ENCODE data around the gene GNA12. TPM values are rescaled to one million over a fixed set of nuclear protein-coding genes. Genes with fewer than 3 reads are reported as not detected.

The GNA12 gene
- total and polyA plus RNA-seq, 10 of the 15 experiments (the other 5 are each of a cell fraction or from before 2014, with no cell fraction given): 1.9 to 51.8 (median 12.6) TPM

DNA sequence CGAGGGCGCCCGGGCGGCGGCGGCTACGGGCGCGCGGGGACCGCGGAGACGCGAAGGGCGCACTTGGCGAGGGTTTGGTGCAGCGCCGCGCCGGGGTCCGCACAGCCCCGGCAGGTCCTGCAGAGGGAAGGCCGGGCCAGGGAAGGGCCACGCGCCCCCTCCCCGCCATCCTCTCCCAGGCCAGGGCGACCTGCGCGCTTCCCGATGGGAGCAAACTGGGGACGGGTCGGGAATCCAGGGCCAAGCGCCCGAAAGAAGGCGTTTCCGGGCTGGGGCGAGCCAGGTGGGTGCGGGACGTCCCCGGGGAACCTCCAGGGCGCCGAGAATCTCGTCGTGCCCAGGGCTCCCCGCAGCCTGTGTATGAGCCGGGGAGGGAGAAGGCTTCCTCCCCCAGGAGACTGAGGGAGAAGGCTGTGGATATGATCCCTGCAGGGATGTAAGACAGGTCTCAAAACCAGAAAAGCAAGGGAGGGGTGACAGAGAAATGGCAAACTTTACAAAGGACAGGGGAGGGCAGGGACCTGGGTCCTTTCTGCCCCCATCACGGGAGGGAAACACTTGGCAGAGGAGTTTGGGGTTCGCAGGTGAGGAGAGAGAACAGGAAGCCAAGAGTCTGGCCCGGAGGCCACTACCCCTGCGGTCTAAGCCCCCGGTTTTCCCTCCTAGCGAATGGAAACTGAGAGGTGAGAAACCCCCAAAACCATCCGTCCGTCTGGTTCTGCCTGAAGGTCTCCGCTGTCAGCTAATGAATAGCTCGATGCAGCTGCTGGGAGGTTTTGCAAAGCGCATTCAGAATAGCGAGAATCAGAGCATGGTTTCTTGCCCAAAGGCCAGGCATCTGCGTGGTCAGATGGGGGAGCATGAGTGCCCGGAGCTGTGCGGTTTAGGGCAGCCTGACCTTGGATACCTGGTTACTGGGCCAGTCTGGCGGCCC is 155.4 kb downstream of the GNA12 start (continued):
- TF ChIP-seq CHD2 (IDR thresholded peaks at IDR 0.05; ENCODE audit: borderline replicate concordance, low read depth, low read length) (peak; percentile 71; the same call in 1 of the 2 replicates), RELA (IDR thresholded peaks at IDR 0.05; ENCODE audit: borderline replicate concordance, partially characterized antibody) (peak; percentile 59), RBBP5 (conservative IDR thresholded peaks at IDR 0.05) (no peak), EED (IDR thresholded peaks at IDR 0.05; ENCODE audit: low read depth) (peak; percentile 91), HDAC6 (IDR thresholded peaks at IDR 0.05; ENCODE audit: unreplicated experiment) (peak; percentile 91), NFIC (IDR thresholded peaks at IDR 0.05; ENCODE audit: low read depth, low read length) (peak; percentile 72), MTA3 (IDR thresholded peaks at IDR 0.05; ENCODE audit: borderline replicate concordance, low read length) (peak; percentile 71; the same call in 1 of the 2 replicates), BHLHE40 (IDR thresholded peaks at IDR 0.05; ENCODE audit: borderline replicate concordance in 1 of 2, low read depth in 2 of 2, low read length in 1 of 2) (peak; percentile 47 to 61; a peak in 2 of 4 replicates), CHD4 (IDR thresholded peaks at IDR 0.05) (no peak), ZBED1 (IDR thresholded peaks at IDR 0.05; ENCODE audit: borderline replicate concordance) (peak; percentile 28; the same call in 1 of the 2 replicates), MEF2A (IDR thresholded peaks at IDR 0.05; ENCODE audit: insufficient read depth, low read depth, low read length) (0 out of 2 replicates have a peak, but pooled peaks have one; percentile 7), TCF12 (IDR thresholded peaks at IDR 0.05; ENCODE audit: low read depth, low read length) (peak; percentile 92), IKZF1 (conservative IDR thresholded peaks at IDR 0.05) (peak; percentile 89), MEF2B (IDR thresholded peaks at IDR 0.05; ENCODE audit: partially characterized antibody, poor library complexity, severe bottlenecking) (peak; percentile 44), KLF5 (IDR thresholded peaks at IDR 0.05; ENCODE audit: partially characterized antibody) (no peak), TBL1XR1 (IDR thresholded peaks at IDR 0.05; ENCODE audit: low read depth, low read length) (peak; percentile 84; the same call in 1 of the 2 replicates), BCL11A (IDR thresholded peaks at IDR 0.05; ENCODE audit: low read depth, low read length) (peak; percentile 64; the same call in 1 of the 2 replicates), CREB1 (IDR thresholded peaks at IDR 0.05; ENCODE audit: low read depth) (peak; percentile 40; the same call in 1 of the 2 replicates), MTA2 (IDR thresholded peaks at IDR 0.05; ENCODE audit: low read depth) (peak; percentile 77)
- TF ChIP-seq, protein P1, sequence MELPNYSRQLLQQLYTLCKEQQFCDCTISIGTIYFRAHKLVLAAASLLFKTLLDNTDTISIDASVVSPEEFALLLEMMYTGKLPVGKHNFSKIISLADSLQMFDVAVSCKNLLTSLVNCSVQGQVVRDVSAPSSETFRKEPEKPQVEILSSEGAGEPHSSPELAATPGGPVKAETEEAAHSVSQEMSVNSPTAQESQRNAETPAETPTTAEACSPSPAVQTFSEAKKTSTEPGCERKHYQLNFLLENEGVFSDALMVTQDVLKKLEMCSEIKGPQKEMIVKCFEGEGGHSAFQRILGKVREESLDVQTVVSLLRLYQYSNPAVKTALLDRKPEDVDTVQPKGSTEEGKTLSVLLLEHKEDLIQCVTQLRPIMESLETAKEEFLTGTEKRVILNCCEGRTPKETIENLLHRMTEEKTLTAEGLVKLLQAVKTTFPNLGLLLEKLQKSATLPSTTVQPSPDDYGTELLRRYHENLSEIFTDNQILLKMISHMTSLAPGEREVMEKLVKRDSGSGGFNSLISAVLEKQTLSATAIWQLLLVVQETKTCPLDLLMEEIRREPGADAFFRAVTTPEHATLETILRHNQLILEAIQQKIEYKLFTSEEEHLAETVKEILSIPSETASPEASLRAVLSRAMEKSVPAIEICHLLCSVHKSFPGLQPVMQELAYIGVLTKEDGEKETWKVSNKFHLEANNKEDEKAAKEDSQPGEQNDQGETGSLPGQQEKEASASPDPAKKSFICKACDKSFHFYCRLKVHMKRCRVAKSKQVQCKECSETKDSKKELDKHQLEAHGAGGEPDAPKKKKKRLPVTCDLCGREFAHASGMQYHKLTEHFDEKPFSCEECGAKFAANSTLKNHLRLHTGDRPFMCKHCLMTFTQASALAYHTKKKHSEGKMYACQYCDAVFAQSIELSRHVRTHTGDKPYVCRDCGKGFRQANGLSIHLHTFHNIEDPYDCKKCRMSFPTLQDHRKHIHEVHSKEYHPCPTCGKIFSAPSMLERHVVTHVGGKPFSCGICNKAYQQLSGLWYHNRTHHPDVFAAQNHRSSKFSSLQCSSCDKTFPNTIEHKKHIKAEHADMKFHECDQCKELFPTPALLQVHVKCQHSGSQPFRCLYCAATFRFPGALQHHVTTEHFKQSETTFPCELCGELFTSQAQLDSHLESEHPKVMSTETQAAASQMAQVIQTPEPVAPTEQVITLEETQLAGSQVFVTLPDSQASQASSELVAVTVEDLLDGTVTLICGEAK (IDR thresholded peaks at IDR 0.05; ENCODE audit: borderline replicate concordance): no peak
- TF ChIP-seq, protein P2, sequence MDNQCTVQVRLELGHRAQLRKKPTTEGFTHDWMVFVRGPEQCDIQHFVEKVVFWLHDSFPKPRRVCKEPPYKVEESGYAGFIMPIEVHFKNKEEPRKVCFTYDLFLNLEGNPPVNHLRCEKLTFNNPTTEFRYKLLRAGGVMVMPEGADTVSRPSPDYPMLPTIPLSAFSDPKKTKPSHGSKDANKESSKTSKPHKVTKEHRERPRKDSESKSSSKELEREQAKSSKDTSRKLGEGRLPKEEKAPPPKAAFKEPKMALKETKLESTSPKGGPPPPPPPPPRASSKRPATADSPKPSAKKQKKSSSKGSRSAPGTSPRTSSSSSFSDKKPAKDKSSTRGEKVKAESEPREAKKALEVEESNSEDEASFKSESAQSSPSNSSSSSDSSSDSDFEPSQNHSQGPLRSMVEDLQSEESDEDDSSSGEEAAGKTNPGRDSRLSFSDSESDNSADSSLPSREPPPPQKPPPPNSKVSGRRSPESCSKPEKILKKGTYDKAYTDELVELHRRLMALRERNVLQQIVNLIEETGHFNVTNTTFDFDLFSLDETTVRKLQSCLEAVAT (IDR thresholded peaks at IDR 0.05): peak; percentile 57; the same call in 1 of the 2 replicates
- TF ChIP-seq, protein P3, sequence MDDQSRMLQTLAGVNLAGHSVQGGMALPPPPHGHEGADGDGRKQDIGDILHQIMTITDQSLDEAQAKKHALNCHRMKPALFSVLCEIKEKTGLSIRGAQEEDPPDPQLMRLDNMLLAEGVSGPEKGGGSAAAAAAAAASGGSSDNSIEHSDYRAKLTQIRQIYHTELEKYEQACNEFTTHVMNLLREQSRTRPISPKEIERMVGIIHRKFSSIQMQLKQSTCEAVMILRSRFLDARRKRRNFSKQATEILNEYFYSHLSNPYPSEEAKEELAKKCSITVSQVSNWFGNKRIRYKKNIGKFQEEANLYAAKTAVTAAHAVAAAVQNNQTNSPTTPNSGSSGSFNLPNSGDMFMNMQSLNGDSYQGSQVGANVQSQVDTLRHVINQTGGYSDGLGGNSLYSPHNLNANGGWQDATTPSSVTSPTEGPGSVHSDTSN (IDR thresholded peaks at IDR 0.05; ENCODE audit: insufficient replicate concordance, low read depth, low read length): peak; percentile 31
